A673 (cell line): ENCODE data around the gene LRRC43.

Source experiments
- EZH2 ChIP-seq: fragments of 200-600 bp; sonication (generic); IDR thresholded peaks from 2 replicates; pipeline ENCODE4 v1.6.1; 2017; ENCODE audit warnings: borderline replicate concordance, low read depth, mild to moderate bottlenecking, mixed read lengths, antibody characterized with exemption, low read length; ENCODE audit not compliant: poor library complexity, severe bottlenecking
- TF ChIP-seq, protein P1 (sequence below): fragments of 300-800, 200-600 bp; sonication (generic); conservative IDR thresholded peaks from 2 replicates; pipeline ENCODE4 v1.5.1; 2017; ENCODE audit warnings: low read depth, mild to moderate bottlenecking, antibody characterized with exemption, low read length, moderate library complexity, mixed read lengths

DNA sequence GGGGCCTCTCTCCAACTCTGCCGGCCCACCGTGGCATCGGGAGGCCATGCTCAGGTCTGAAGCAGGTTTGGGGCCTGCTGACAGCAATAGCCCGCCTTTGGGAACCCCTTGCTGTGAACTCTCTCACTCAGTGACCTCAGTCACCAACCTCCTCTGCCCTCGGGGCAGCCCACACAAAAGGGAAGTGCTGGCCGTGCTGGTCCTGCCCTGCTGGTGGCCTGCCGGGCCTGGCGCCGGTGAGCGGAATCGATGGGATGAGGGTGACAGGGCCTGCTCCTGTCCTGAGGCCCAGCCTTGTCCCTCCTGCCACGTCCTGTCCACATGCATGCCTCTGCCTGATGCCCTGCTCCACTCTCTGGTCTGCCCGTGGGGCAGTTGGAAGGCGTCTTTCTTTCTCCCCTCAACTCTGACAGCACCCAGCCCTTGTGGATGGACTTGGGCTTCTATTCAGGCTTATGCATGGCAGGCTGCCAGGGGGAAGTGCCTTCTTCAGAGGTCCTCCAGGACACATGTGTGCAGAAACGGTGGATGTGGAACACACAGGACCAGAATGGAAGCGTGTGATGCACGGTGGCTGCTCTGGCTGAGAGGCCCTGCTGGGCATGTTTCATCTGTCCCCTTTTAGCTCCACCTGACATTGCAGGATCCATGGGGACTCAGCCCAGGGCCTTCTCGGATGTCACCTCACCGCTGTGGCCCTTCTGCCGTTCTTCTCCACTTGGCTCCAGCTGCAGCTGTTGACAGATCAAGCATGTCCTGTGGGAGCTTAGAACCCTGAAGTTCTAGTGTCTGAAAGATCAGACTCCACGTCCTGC is 40.8 kb upstream of the LRRC43 start:
- TF ChIP-seq, protein P1, sequence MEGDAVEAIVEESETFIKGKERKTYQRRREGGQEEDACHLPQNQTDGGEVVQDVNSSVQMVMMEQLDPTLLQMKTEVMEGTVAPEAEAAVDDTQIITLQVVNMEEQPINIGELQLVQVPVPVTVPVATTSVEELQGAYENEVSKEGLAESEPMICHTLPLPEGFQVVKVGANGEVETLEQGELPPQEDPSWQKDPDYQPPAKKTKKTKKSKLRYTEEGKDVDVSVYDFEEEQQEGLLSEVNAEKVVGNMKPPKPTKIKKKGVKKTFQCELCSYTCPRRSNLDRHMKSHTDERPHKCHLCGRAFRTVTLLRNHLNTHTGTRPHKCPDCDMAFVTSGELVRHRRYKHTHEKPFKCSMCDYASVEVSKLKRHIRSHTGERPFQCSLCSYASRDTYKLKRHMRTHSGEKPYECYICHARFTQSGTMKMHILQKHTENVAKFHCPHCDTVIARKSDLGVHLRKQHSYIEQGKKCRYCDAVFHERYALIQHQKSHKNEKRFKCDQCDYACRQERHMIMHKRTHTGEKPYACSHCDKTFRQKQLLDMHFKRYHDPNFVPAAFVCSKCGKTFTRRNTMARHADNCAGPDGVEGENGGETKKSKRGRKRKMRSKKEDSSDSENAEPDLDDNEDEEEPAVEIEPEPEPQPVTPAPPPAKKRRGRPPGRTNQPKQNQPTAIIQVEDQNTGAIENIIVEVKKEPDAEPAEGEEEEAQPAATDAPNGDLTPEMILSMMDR, result no peak
- no peak for TF ChIP-seq EZH2
